H1 (cell line): ENCODE measurements around the gene ACAD10. TPM values are rescaled to one million over a fixed set of nuclear protein-coding genes. Genes with fewer than 3 reads are reported as not detected.

Experiments
- CTCF ChIA-PET: fragments of 300-600 bp; sonication (Branson Sonifier 250); formaldehyde crosslinking; loops from one replicate; lab custom pipeline; 2021; ENCODE audit not compliant: partially characterized antibody; lab: Charles Lee
- POLR2A ChIA-PET: fragments of 300-600 bp; sonication (Branson Sonifier 250); formaldehyde crosslinking; loops from one replicate; lab custom pipeline; 2021; ENCODE audit warnings: inconsistent platforms; ENCODE audit not compliant: partially characterized antibody; lab: Charles Lee
- DNase-seq, 2 experiments: peaks; one replicate each; pipeline versions ENCODE4 v3.0.0 to v3.0.0-alpha.2; 2010 to 2022; ENCODE audit warnings: low spot score in 2 of 2, low read depth in 1 of 2, mixed read lengths in 1 of 2
- FAIRE-seq: peaks from 2 replicates; lab custom pipeline; 2011; peaks lifted over from hg19 to GRCh38; lab: Jason Lieb, UNC
- H2AFZ ChIP-seq: 2 replicates; pipeline ENCODE4 v1.8.1; 2012; ENCODE audit warnings: low read length, inconsistent platforms
- H2AK5ac ChIP-seq: 2 replicates; pipeline ENCODE4 v1.6.1; 2013; ENCODE audit warnings: low read depth, low read length
- H2BK120ac ChIP-seq: replicated peaks from 2 replicates; pipeline ENCODE3; 2013; ENCODE audit warnings: low read depth, low read length, inconsistent platforms
- H2BK12ac ChIP-seq: 2 replicates; pipeline ENCODE4 v1.6.1; 2013; ENCODE audit warnings: low read depth, low read length
- H2BK15ac ChIP-seq: 2 replicates; pipeline ENCODE4 v1.6.1; 2013; ENCODE audit warnings: low read length
- H2BK20ac ChIP-seq: 2 replicates; pipeline ENCODE4 v1.6.1; 2013; ENCODE audit warnings: low read length
- H2BK5ac ChIP-seq: 2 replicates; pipeline ENCODE4 v1.6.1; 2013; ENCODE audit warnings: low read depth, low read length
- H3K14ac ChIP-seq: 2 replicates; pipeline ENCODE4 v1.6.1; 2013; ENCODE audit warnings: inconsistent platforms; ENCODE audit not compliant: insufficient read length
- H3K18ac ChIP-seq: 2 replicates; pipeline ENCODE4 v1.6.1; 2013; ENCODE audit warnings: low read length; ENCODE audit errors: extremely low read depth
- H3K23ac ChIP-seq: 2 replicates; pipeline ENCODE4 v1.6.1; 2013; ENCODE audit warnings: inconsistent platforms; ENCODE audit not compliant: insufficient read length
- H3K23me2 ChIP-seq: 2 replicates; pipeline ENCODE4 v1.6.1; 2013; ENCODE audit warnings: low read depth, low read length
- H3K27ac ChIP-seq: 2 replicates; pipeline ENCODE4 v1.6.1; 2011; ENCODE audit warnings: low read depth, low read length, inconsistent platforms
- H3K27me3 ChIP-seq, 4 experiments: replicated peaks in 1 of 4; 1 replicate in 1 of 4; 2 replicates in 3 of 4; pipeline versions ENCODE4 v1.6.1 to v1.8.1; 2011 to 2013; ENCODE audit warnings: low read length in 3 of 4, mild to moderate bottlenecking in 3 of 4, inconsistent platforms in 2 of 4, mixed read lengths in 2 of 4, moderate library complexity in 1 of 4; ENCODE audit not compliant: control insufficient read depth in 3 of 4, insufficient read depth in 3 of 4; ENCODE audit errors: extremely low read depth in 1 of 4
- H3K36me3 ChIP-seq, 4 experiments: 2 replicates each; pipeline versions ENCODE4 v1.6.1 to v1.8.1; 2011 to 2013; ENCODE audit warnings: mild to moderate bottlenecking in 4 of 4, low read length in 3 of 4, moderate library complexity in 2 of 4, control low read depth in 1 of 4, inconsistent platforms in 1 of 4; ENCODE audit not compliant: insufficient read depth in 4 of 4, control insufficient read depth in 2 of 4
- H3K4ac ChIP-seq: replicated peaks from 2 replicates; pipeline ENCODE3; 2013; ENCODE audit warnings: low read length, low read depth, mixed read lengths, inconsistent platforms; ENCODE audit not compliant: insufficient read length
- H3K4me1 ChIP-seq, 4 experiments: replicated peaks in 1 of 4; 1 replicate in 1 of 4; 2 replicates in 3 of 4; pipeline versions ENCODE4 v1.6.1 to v1.8.1; 2011 to 2013; ENCODE audit warnings: low read length in 3 of 4, inconsistent platforms in 2 of 4, mixed read lengths in 1 of 4; ENCODE audit not compliant: insufficient read depth in 4 of 4, control insufficient read depth in 3 of 4
- H3K4me2 ChIP-seq, 2 experiments: 2 replicates each; pipeline versions ENCODE4 v1.6.1 to v1.8.1; 2011 to 2013; ENCODE audit warnings: low read depth in 2 of 2, low read length in 2 of 2, control low read depth in 1 of 2, inconsistent platforms in 1 of 2, mild to moderate bottlenecking in 1 of 2; ENCODE audit not compliant: insufficient read depth in 1 of 2
- H3K4me3 ChIP-seq, 4 experiments: fragments of 200-600, 300-600 bp in 1 of 4; sonication (generic), shearing (Covaris generic), sonication (Bioruptor Twin) in 1 of 4; 2 replicates each; pipeline versions ENCODE4 v1.5.1 to v1.8.1; 2011 to 2016; ENCODE audit warnings: low read length in 4 of 4, low read depth in 3 of 4, control low read depth in 2 of 4, inconsistent platforms in 2 of 4, mild to moderate bottlenecking in 2 of 4, mixed read lengths in 1 of 4, moderate library complexity in 1 of 4; ENCODE audit not compliant: insufficient read depth in 2 of 4; ENCODE audit errors: extremely low read depth in 1 of 4
- H3K56ac ChIP-seq: replicated peaks from 2 replicates; pipeline ENCODE3; 2013; ENCODE audit warnings: low read depth, mild to moderate bottlenecking, mixed read lengths, low read length, inconsistent platforms; ENCODE audit not compliant: insufficient read length
- H3K79me1 ChIP-seq: 2 replicates; pipeline ENCODE4 v1.6.1; 2013; ENCODE audit warnings: low read depth, low read length, control low read depth
- H3K79me2 ChIP-seq, 2 experiments: 2 replicates each; pipeline versions ENCODE4 v1.6.1 to v1.8.1; 2012 to 2013; ENCODE audit warnings: low read length in 2 of 2, mild to moderate bottlenecking in 2 of 2, inconsistent platforms in 1 of 2; ENCODE audit not compliant: insufficient read depth in 2 of 2, control insufficient read depth in 1 of 2
- H3K9ac ChIP-seq, 4 experiments: replicated peaks in 1 of 4; 1 replicate in 1 of 4; 2 replicates in 3 of 4; pipeline versions ENCODE4 v1.6.1 to v1.8.1; 2011 to 2013; ENCODE audit warnings: low read depth in 3 of 4, low read length in 3 of 4, control low read depth in 2 of 4, mild to moderate bottlenecking in 2 of 4, moderate library complexity in 2 of 4, inconsistent platforms in 1 of 4; ENCODE audit errors: extremely low read depth in 1 of 4
- H3K9me3 ChIP-seq, 2 experiments: 2 replicates each; pipeline versions ENCODE4 v1.6.1 to v1.8.1; 2012 to 2013; ENCODE audit warnings: mild to moderate bottlenecking in 2 of 2, moderate library complexity in 2 of 2, control low read depth in 1 of 2, inconsistent platforms in 1 of 2, low read depth in 1 of 2, low read length in 1 of 2, mixed read lengths in 1 of 2; ENCODE audit not compliant: insufficient read depth in 2 of 2
- H4K20me1 ChIP-seq, 2 experiments: replicated peaks in 1 of 2; 2 replicates each; pipeline versions ENCODE3 to v1.8.1; 2011 to 2013; ENCODE audit warnings: inconsistent platforms in 2 of 2, low read length in 2 of 2, mild to moderate bottlenecking in 1 of 2; ENCODE audit not compliant: insufficient read depth in 2 of 2, control insufficient read depth in 1 of 2
- H4K5ac ChIP-seq: 2 replicates; pipeline ENCODE4 v1.6.1; 2013; ENCODE audit warnings: low read length, low read depth, mixed read lengths, inconsistent platforms; ENCODE audit not compliant: insufficient read length
- H4K8ac ChIP-seq: 2 replicates; pipeline ENCODE4 v1.8.0; 2013; ENCODE audit warnings: mild to moderate bottlenecking, moderate library complexity, low read length, inconsistent platforms; ENCODE audit not compliant: insufficient read depth; ENCODE audit errors: extremely low read depth
- H4K91ac ChIP-seq: replicated peaks from 2 replicates; pipeline ENCODE3; 2013; ENCODE audit warnings: low read length, mixed read lengths, inconsistent platforms; ENCODE audit not compliant: insufficient read length
- PHF8 ChIP-seq: fragments of 200-600 bp; sonication (generic); conservative IDR thresholded peaks from 2 replicates; pipeline ENCODE4 v1.7.1; 2012; ENCODE audit warnings: low read depth, mild to moderate bottlenecking, inconsistent platforms, low read length, moderate library complexity
- RBBP5 ChIP-seq: IDR thresholded peaks from 2 replicates; pipeline ENCODE4 v1.7.1; 2012; ENCODE audit warnings: low read depth, mild to moderate bottlenecking, inconsistent platforms, low read length, moderate library complexity, borderline replicate concordance
- SP2 ChIP-seq: IDR thresholded peaks from 2 replicates; pipeline ENCODE4 v1.6.1; 2012; ENCODE audit warnings: mild to moderate bottlenecking, low read length, inconsistent platforms
- TCF12 ChIP-seq: IDR thresholded peaks from 2 replicates; pipeline ENCODE4 v1.6.1; 2011; ENCODE audit warnings: low read depth, mild to moderate bottlenecking, low read length
- WGBS, 2 experiments: shearing (Covaris generic) in 1 of 2; methylation state at CpG; one replicate each; pipeline versions ENCODE4 v1.1.6 to v1.1.7; 2013 to 2015; ENCODE audit warnings: low lambda C conversion rate in 2 of 2, mixed read lengths in 2 of 2, inconsistent platforms in 1 of 2, low coverage in 1 of 2, missing lambda C conversion rate in 1 of 2; ENCODE audit not compliant: insufficient replicate concordance in 2 of 2, insufficient coverage in 1 of 2, insufficient read length in 1 of 2; ENCODE audit errors: extremely low coverage in 1 of 2, missing lambda C conversion rate in 1 of 2; 5-methylcytosine and 5-hydroxymethylcytosine counted together
- polyA plus RNA-seq, 7 experiments: library from polyadenylated mRNA; depleted of rRNA in 3 of 7; stranded (reverse) in 5 of 7; unstranded in 2 of 7; fragments of >200 nt in 5 of 7; fragments of 200-250 nt in 2 of 7; gene quantifications; 1 replicate in 5 of 7; 2 replicates in 1 of 7; 4 replicates in 1 of 7; pipeline versions ENCODE4 v1.2.1 to v1.2.3, GENCODE V29; 2011 to 2013; ENCODE audit warnings: missing spikeins in 2 of 7, mixed read lengths in 2 of 7
- total RNA-seq: library from RNA; stranded (reverse); fragmentation: NEBNext Ultra II Directional; extraction: Animal tissue kit (Norgen Biotek cat#: 25700); gene quantifications from 2 replicates; pipeline ENCODE4 v1.2.1, GENCODE V29; 2021
- TF ChIP-seq, protein P1 (sequence below): IDR thresholded peaks from 2 replicates; pipeline ENCODE4 v1.6.1; 2012; ENCODE audit warnings: low read length, inconsistent platforms

ACAD10 gene
- total and polyA plus RNA-seq, 2 of the 8 experiments (the other 6 are each of a cell fraction or from before 2014, with no cell fraction given), result 17.3 to 23.3 TPM

DNA sequence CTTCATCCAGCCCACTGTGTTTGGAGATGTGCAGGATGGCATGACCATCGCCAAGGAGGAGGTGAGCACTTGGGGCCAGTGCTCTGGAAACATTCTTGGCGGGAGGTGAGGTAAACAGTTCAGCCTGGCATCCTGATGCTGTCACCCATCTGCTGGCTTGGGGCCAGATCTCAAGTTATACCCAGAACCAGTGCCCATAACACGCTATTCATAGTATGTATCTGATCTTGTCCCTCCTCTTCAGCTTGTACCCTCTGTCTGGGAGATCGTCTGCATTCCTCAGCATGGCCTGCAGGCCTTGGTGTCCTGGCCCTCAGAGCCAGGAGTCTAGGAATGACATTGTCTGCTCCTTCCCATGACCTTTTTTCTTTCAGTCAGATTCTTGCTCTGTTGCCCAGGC is 112.3 kb downstream of the ACAD10 start:
- Histone ChIP-seq H2BK5ac (no peak overlapping the region), H2BK15ac (no peak overlapping the region), H3K4me2 (no peak overlapping the region), H2BK20ac (no peak overlapping the region), H4K91ac (no peak overlapping the region), H4K5ac (no peak overlapping the region), H3K79me1 (no peaks in the 10 kb centered on the region), H3K23me2 (no peaks in the 10 kb centered on the region)
- CTCF ChIA-PET, result interaction anchor here (1.0 to 1.9 kb wide), 2 partner anchors 10 to 44 kb away, joined by 3 to 4 read pairs; no protein-coding TSS in a partner anchor
- TF ChIP-seq SP2, result no peak
- TF ChIP-seq TCF12, result no peak
- TF ChIP-seq RBBP5, result no peak
- no peak for TF ChIP-seq PHF8
- TF ChIP-seq, protein P1, sequence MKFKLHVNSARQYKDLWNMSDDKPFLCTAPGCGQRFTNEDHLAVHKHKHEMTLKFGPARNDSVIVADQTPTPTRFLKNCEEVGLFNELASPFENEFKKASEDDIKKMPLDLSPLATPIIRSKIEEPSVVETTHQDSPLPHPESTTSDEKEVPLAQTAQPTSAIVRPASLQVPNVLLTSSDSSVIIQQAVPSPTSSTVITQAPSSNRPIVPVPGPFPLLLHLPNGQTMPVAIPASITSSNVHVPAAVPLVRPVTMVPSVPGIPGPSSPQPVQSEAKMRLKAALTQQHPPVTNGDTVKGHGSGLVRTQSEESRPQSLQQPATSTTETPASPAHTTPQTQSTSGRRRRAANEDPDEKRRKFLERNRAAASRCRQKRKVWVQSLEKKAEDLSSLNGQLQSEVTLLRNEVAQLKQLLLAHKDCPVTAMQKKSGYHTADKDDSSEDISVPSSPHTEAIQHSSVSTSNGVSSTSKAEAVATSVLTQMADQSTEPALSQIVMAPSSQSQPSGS, result no peak
- TF ChIP-seq, all 59 proteins: peak for 0
- no peak overlapping the region for H4K8ac ChIP-seq
- WGBS, 2 experiments, result 99% methylated on average over 4 of the region's 4 CpGs; no CpG with 5 or more reads in 1 of the 2 experiments
- no peak overlapping the region for H3K18ac ChIP-seq
- POLR2A ChIA-PET, result interaction anchor here (0.6 kb wide), 2 partner anchors 53 to 226 kb away, joined by 3 to 5 read pairs; no protein-coding TSS in a partner anchor
- H3K36me3 ChIP-seq, result peaks cover 7 to 29% (median 20%) of the 10 kb centered on the region in 4 experiments; a peak in 7 of 8 replicates
- DNase-seq, result no peak
- no peak overlapping the region for H3K27ac ChIP-seq
- no peaks in the 10 kb centered on the region for H3K79me2 ChIP-seq
- no peaks in the 10 kb centered on the region for H4K20me1 ChIP-seq
- H3K4me3 ChIP-seq, result no peak overlapping the region
- H2BK12ac ChIP-seq, result no peak overlapping the region
- no peak overlapping the region for H2AFZ ChIP-seq
- H3K27me3 ChIP-seq, result no peaks in the 10 kb centered on the region
- H3K9ac ChIP-seq, result no peak overlapping the region
- no peak overlapping the region for H3K56ac ChIP-seq
- FAIRE-seq, result no peak
- H3K9me3 ChIP-seq, result no peaks in the 10 kb centered on the region
- no peak overlapping the region for H2BK120ac ChIP-seq
- no peak overlapping the region for H2AK5ac ChIP-seq
- no peaks in the 10 kb centered on the region for H3K4me1 ChIP-seq
- H3K14ac ChIP-seq, result no peak overlapping the region
- no peak overlapping the region for H3K23ac ChIP-seq
- H3K4ac ChIP-seq, result no peak overlapping the region
